ENCODE measurements around the gene PAPSS2.
A peak's percentile ranks its signal among the peaks of the same experiment; 100 is the strongest.
"Not testable (repeated sequence)": the region's sequence is repeated elsewhere in the genome, so short reads cannot be mapped to it uniquely, and the experiment has no call there.

PAPSS2 gene

DNA sequence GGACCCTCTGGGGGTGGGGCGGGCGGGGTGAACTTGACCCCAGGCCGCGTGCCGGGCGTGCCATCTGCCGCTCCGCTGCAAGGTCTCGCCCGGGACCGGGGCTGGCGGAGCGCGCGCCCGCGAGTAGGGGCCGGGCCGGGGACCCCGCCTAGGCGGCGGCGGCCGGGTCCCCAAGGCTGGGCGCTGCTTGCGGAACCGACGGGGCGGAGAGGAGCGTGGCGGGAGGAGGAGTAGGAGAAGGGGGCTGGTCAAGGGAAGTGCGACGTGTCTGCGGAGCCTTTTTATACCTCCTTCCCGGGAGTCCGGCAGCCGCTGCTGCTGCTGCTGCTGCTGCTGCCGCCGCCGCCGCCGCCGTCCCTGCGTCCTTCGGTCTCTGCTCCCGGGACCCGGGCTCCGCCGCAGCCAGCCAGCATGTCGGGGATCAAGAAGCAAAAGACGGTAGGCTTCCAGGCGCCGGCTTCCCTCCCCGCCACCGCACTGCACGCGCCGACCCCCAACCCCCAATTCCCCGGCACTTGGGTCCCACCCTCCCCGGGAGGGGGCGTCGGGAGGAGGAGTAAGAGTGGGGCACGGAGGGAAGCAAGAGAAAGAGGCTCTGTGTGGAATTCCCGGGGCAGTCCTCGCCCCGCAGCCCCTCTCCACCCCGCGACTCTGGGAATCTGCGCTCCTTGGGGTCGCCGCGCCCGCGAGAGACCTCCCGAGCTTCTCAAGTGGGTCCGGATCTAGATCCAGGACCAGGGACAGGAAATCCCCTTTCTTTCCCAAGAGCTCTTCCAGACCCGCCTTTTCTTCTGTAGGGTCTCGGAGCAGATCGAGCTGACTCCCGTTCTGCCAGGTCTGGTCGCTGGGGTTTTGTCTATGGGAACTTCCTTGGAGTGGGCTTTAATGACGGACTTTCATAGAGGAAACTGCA, at the start of gene PAPSS2:
Gene PAPSS2 (plus strand): TSS at position 308 of the 913 bp plus-strand sequence. CDS start 104 bp downstream, at position 412.
- TF ChIP-seq, protein P1, sequence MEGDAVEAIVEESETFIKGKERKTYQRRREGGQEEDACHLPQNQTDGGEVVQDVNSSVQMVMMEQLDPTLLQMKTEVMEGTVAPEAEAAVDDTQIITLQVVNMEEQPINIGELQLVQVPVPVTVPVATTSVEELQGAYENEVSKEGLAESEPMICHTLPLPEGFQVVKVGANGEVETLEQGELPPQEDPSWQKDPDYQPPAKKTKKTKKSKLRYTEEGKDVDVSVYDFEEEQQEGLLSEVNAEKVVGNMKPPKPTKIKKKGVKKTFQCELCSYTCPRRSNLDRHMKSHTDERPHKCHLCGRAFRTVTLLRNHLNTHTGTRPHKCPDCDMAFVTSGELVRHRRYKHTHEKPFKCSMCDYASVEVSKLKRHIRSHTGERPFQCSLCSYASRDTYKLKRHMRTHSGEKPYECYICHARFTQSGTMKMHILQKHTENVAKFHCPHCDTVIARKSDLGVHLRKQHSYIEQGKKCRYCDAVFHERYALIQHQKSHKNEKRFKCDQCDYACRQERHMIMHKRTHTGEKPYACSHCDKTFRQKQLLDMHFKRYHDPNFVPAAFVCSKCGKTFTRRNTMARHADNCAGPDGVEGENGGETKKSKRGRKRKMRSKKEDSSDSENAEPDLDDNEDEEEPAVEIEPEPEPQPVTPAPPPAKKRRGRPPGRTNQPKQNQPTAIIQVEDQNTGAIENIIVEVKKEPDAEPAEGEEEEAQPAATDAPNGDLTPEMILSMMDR (IDR thresholded peaks at IDR 0.05; ENCODE audit: insufficient read depth, low read length, poor library complexity, severe bottlenecking): peak; percentile 16
- Histone ChIP-seq H3K4me3 (replicated peaks; ENCODE audit: low read depth, low read length) (peak within 1 kb of the TSS; percentile 65), H3K36me3 (ENCODE audit: control insufficient read depth, insufficient read depth, low read length) (no peaks in the 10 kb centered on the region), H3K27me3 (replicated peaks; ENCODE audit: control insufficient read depth, insufficient read depth, low read length) (no peaks in the 10 kb centered on the region)
- DNase-seq (ENCODE audit: extremely low read depth, insufficient read length): peak; percentile 36

DNA sequence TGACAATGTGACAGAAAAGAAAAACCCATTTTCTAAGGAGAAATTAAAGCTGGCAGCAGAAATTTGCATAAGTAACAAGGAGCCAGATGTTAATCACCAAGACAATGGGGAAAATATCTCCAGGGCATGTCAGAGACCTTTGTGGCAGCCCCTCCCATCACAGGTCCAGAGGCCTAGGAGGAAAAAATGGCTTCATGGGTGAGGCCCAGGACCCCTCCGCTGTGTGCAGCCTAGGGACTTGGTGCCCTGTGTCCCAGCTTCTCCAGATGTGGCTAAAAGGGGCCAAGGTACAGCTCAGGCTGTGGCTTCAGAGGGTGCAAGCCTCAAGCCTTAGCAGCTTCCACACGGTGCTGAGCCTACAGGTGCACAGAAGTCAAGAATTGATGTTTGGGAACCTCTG, 48.3 kb upstream of the PAPSS2 start:
- H3K36me3 ChIP-seq (ENCODE audit: control insufficient read depth, insufficient read depth, low read length); H3K4me3 ChIP-seq (replicated peaks; ENCODE audit: low read depth, low read length); DNase-seq (ENCODE audit: extremely low read depth, insufficient read length); H3K27me3 ChIP-seq (replicated peaks; ENCODE audit: control insufficient read depth, insufficient read depth, low read length): not testable (repeated sequence)

DNA sequence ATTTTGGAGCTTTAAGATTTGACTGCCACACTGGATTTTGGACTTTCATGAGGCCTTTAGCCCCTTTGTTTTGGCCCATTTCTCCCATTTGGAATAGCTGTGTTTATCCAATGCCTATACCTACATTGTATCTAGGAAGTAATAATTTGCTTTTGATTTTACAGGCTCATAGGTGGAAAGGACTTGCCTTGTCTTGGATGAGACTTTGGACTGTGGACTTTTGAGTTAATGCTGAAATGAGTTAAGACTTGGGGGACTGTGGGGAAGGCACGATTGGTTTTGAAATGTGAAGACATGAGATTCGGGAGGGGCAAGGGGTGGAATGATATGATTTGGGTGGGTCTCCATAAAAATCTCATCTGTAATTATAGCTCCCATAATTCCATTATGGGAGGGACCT, 47.6 kb upstream of the PAPSS2 start:
- Histone ChIP-seq H3K36me3 (ENCODE audit: control insufficient read depth, insufficient read depth, low read length) (no peaks in the 10 kb centered on the region), H3K4me3 (replicated peaks; ENCODE audit: low read depth, low read length) (no peak overlapping the region), H3K27me3 (replicated peaks; ENCODE audit: control insufficient read depth, insufficient read depth, low read length) (no peaks in the 10 kb centered on the region; the same call in 1 of the 2 replicates)
- TF ChIP-seq, protein P1 (IDR thresholded peaks at IDR 0.05; ENCODE audit: insufficient read depth, low read length, poor library complexity, severe bottlenecking): no peak
- DNase-seq (ENCODE audit: extremely low read depth, insufficient read length): no peak

DNA sequence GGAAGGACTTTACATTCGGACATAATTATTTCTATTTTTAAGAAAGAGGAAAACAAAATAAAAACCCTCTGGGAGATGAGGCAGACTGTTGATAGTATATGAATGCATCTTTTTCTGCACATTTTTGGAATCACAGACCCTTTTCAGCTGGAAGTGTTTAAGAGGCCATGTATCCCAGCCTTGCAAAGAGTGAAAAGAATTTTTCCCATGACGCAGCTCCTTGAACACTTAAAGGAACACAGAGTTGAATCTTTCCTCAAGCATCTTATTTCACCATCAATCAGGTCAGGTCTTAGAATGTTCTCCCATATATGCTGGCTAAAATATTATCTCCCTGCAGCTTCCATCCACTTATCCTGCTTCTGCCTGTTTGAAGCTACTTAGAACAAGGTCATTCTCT, 45.9 kb upstream of the PAPSS2 start:
- Histone ChIP-seq H3K4me3 (replicated peaks; ENCODE audit: low read depth, low read length) (no peak overlapping the region), H3K27me3 (replicated peaks; ENCODE audit: control insufficient read depth, insufficient read depth, low read length) (no peaks in the 10 kb centered on the region; the same call in 1 of the 2 replicates)

DNA sequence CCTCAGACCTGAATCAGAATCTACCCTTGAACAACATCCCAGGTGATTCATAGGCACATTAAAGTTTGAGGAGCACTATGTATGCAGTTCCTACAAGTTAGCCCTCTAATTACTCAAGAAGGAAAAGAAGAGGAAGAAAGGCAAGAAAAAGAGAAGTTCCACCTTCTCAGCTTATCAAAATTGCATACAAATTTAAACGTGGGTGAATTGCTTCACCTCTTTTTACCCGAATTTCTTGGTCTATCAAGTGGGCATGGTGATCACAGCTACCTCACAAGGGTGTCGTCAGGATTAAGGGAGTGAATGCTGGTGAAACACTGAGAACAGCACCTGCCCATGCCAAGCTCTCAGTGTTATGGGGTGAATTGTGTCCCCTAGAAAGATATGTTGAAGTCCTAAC, 43.8 kb upstream of the PAPSS2 start:
- H3K4me3 ChIP-seq (replicated peaks; ENCODE audit: low read depth, low read length): no peak overlapping the region
- H3K27me3 ChIP-seq (replicated peaks; ENCODE audit: control insufficient read depth, insufficient read depth, low read length): no peaks in the 10 kb centered on the region; the same call in 1 of the 2 replicates
- no peaks in the 10 kb centered on the region for H3K36me3 ChIP-seq (ENCODE audit: control insufficient read depth, insufficient read depth, low read length)
- no peak for DNase-seq (ENCODE audit: extremely low read depth, insufficient read length)
- TF ChIP-seq, protein P1 (IDR thresholded peaks at IDR 0.05; ENCODE audit: insufficient read depth, low read length, poor library complexity, severe bottlenecking): no peak

More for the DNA sequence above, 45.9 kb upstream of the PAPSS2 start:
- DNase-seq (ENCODE audit: extremely low read depth, insufficient read length): no peak
- TF ChIP-seq, protein P1 (IDR thresholded peaks at IDR 0.05; ENCODE audit: insufficient read depth, low read length, poor library complexity, severe bottlenecking): no peak
- no peaks in the 10 kb centered on the region for H3K36me3 ChIP-seq (ENCODE audit: control insufficient read depth, insufficient read depth, low read length)

DNA sequence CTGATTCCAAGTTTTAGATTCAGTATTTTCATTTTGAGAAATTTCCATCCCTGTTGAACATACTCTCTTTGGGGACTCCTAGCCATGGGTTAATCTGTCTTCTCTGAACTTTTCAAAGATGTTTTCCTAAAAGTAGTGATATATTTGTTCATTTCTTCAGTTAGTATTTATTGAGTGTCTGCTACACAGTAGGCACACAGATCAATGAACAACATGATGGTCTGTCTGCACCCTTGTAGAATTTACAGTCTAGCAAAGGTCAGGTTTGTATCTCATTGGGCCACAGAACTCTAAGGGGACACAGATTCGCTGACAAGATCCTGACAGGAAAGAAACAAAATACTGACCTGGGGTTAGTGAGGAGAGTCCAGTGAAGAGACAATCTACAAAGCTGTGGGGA, 42.2 kb upstream of the PAPSS2 start:
- no peak for DNase-seq (ENCODE audit: extremely low read depth, insufficient read length)
- Histone ChIP-seq H3K27me3 (replicated peaks; ENCODE audit: control insufficient read depth, insufficient read depth, low read length) (no peaks in the 10 kb centered on the region; the same call in 1 of the 2 replicates), H3K4me3 (replicated peaks; ENCODE audit: low read depth, low read length) (no peak overlapping the region), H3K36me3 (ENCODE audit: control insufficient read depth, insufficient read depth, low read length) (no peaks in the 10 kb centered on the region)
- TF ChIP-seq, protein P1 (IDR thresholded peaks at IDR 0.05; ENCODE audit: insufficient read depth, low read length, poor library complexity, severe bottlenecking): no peak

All from GM06990 (cell line).